ENCODE data around the gene ZNF644. TPM values are rescaled to one million over a fixed set of nuclear protein-coding genes. Genes with fewer than 3 reads are reported as not detected.

The ZNF644 gene
- total RNA-seq, 1 experiment from 2014 or later = 39.6 TPM

GRCh38 chr1:91022518-91022929 lies 689 bp upstream of the ZNF644 start:
- intact Hi-C loops (cut with micrococcal nuclease) = no loop called here
- Histone ChIP-seq H3K4me3 (ENCODE audit: low read length) (peak overlapping the region; percentile 97), H4K20me1 (ENCODE audit: low read length) (peaks cover 30% of the 10 kb centered on the region), H3K4me2 (ENCODE audit: low read length) (peak overlapping the region; percentile 88), H3K4me1 (ENCODE audit: insufficient read depth, low read length) (peaks cover 47% of the 10 kb centered on the region), H2AFZ (ENCODE audit: low read length) (peak overlapping the region; percentile 95), H3K79me2 (ENCODE audit: low read length) (peaks cover 51% of the 10 kb centered on the region), H3K9me2 (replicated peaks; ENCODE audit: low read length) (no peaks in the 10 kb centered on the region; the same call in 1 of the 2 replicates), H3K9me3 (ENCODE audit: low read length) (no peaks in the 10 kb centered on the region), H3K27ac (ENCODE audit: low read length) (peak overlapping the region; percentile 98), H3K36me3 (ENCODE audit: low read depth, low read length) (peaks cover 20% of the 10 kb centered on the region), H3F3A (ENCODE audit: low read length, unreplicated experiment) (no peaks in the 10 kb centered on the region), H3K27me3 (ENCODE audit: low read length) (no peaks in the 10 kb centered on the region), H3K9ac (ENCODE audit: low read length) (peak overlapping the region; percentile 100)
- no peak for ATAC-seq
- DNase-seq = no peak
- TF ChIP-seq EZH2 (IDR thresholded peaks at IDR 0.05; ENCODE audit: low read length, unreplicated experiment) (no peak), EZH2phosphoT487 (IDR thresholded peaks at IDR 0.05; ENCODE audit: borderline replicate concordance, low read length) (no peak), CTCF (conservative IDR thresholded peaks at IDR 0.05; ENCODE audit: low read depth, low read length) (no peak)
- POLR2A ChIA-PET (ENCODE audit: unreplicated experiment) = interaction anchor here (0.6 kb wide), 2 partner anchors 150 to 1260 kb away, joined by 3 read pairs; no protein-coding TSS in a partner anchor
- CTCF ChIA-PET = interaction anchor here (1.0 kb wide), 1 partner anchor 301 kb away, joined by 4 read pairs; no protein-coding TSS in a partner anchor
- BruUV-seq (replicated peaks) = no TSS peak

GRCh38 chr1:91020967-91021685 lies 709 bp downstream of the ZNF644 start:
- BruUV-seq (replicated peaks) = no TSS peak

More at GRCh38 chr1:91020967-91021685, 709 bp downstream of the ZNF644 start:
- Histone ChIP-seq H3K9me3 (ENCODE audit: low read length) (no peaks in the 10 kb centered on the region), H3K9me2 (replicated peaks; ENCODE audit: low read length) (no peaks in the 10 kb centered on the region; the same call in 1 of the 2 replicates), H3K27me3 (ENCODE audit: low read length) (no peaks in the 10 kb centered on the region), H3F3A (ENCODE audit: low read length, unreplicated experiment) (peaks cover 4% of the 10 kb centered on the region), H4K20me1 (ENCODE audit: low read length) (peaks cover 33% of the 10 kb centered on the region), H3K4me3 (ENCODE audit: low read length) (peak overlapping the region; percentile 97), H3K27ac (ENCODE audit: low read length) (peak overlapping the region; percentile 98), H3K4me1 (ENCODE audit: insufficient read depth, low read length) (peaks cover 45% of the 10 kb centered on the region), H3K9ac (ENCODE audit: low read length) (peak overlapping the region; percentile 100), H3K4me2 (ENCODE audit: low read length) (peak overlapping the region; percentile 87), H3K79me2 (ENCODE audit: low read length) (peaks cover 61% of the 10 kb centered on the region), H3K36me3 (ENCODE audit: low read depth, low read length) (peaks cover 20% of the 10 kb centered on the region), H2AFZ (ENCODE audit: low read length) (no peak overlapping the region; the same call in 1 of the 2 replicates)
- ChIA-PET CTCF (no interaction called here), POLR2A (ENCODE audit: unreplicated experiment) (interaction anchor here (0.6 to 0.7 kb wide), 3 partner anchors 55 to 224 kb away, joined by 5 to 8 read pairs (median 6); no protein-coding TSS in a partner anchor)
- DNase-seq = peak; percentile 65
- peak; percentile 64 for ATAC-seq
- intact Hi-C loops (cut with micrococcal nuclease) = no loop called here
- TF ChIP-seq EZH2 (IDR thresholded peaks at IDR 0.05; ENCODE audit: low read length, unreplicated experiment) (no peak), CTCF (conservative IDR thresholded peaks at IDR 0.05; ENCODE audit: low read depth, low read length) (no peak), EZH2phosphoT487 (IDR thresholded peaks at IDR 0.05; ENCODE audit: borderline replicate concordance, low read length) (no peak)

All from PC-3 (cell line).